Measurements from ENCODE around the gene AEN. TPM values are rescaled to one million over a fixed set of nuclear protein-coding genes. Genes with fewer than 3 reads are reported as not detected.

Gene AEN
- total RNA-seq, 4 donors from 2014 or later, result 16.1 to 19.2 (median 17.3) TPM

GRCh38 chr15:88612186-88612796 is 8.8 kb upstream of the AEN start:
- Histone ChIP-seq H3K27me3 (peaks cover 0 to under 1% (median 0%) of the 10 kb centered on the region in 3 donors), H3K36me3 (no peaks in the 10 kb centered on the region), H3K9me3 (no peaks in the 10 kb centered on the region), H3K27ac (no peak overlapping the region), H3K4me3 (no peak overlapping the region), H3K4me1 (peaks cover 0 to 3% of the 10 kb centered on the region in 2 donors)
- TF ChIP-seq, protein P1, sequence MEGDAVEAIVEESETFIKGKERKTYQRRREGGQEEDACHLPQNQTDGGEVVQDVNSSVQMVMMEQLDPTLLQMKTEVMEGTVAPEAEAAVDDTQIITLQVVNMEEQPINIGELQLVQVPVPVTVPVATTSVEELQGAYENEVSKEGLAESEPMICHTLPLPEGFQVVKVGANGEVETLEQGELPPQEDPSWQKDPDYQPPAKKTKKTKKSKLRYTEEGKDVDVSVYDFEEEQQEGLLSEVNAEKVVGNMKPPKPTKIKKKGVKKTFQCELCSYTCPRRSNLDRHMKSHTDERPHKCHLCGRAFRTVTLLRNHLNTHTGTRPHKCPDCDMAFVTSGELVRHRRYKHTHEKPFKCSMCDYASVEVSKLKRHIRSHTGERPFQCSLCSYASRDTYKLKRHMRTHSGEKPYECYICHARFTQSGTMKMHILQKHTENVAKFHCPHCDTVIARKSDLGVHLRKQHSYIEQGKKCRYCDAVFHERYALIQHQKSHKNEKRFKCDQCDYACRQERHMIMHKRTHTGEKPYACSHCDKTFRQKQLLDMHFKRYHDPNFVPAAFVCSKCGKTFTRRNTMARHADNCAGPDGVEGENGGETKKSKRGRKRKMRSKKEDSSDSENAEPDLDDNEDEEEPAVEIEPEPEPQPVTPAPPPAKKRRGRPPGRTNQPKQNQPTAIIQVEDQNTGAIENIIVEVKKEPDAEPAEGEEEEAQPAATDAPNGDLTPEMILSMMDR (IDR thresholded peaks at IDR 0.05 in 4 of 5, conservative IDR thresholded peaks at IDR 0.05 in 1 of 5), result no peak
- TF ChIP-seq POLR2A (IDR thresholded peaks at IDR 0.05), result no peak
- intact Hi-C loops (cut with DNase I; ENCODE audit: low total_unique reads), result loop anchor here (5.0 kb wide), 1 partner anchor 65 kb away; the partner anchor contains the start of gene DET1
- DNase-seq (no peak), ATAC-seq (no peak)
- in situ Hi-C loops (cut with MboI; ENCODE audit: low sequenced_read_pairs in 4 of 4), result loop anchor here in 3 of 4 donors (10.0 to 25.0 kb wide), 2 partner anchors 125 to 137 kb away; no protein-coding TSS in a partner anchor

- H3K4me1 ChIP-seq, result peaks cover 0 to 3% of the 10 kb centered on the region in 2 donors
- H3K4me3 ChIP-seq, result no peak overlapping the region
- H3K9me3 ChIP-seq, result no peaks in the 10 kb centered on the region
- DNase-seq (no peak), ATAC-seq (no peak)
- H3K27me3 ChIP-seq, result no peaks in the 10 kb centered on the region
- TF ChIP-seq, protein P1 (IDR thresholded peaks at IDR 0.05 in 4 of 5, conservative IDR thresholded peaks at IDR 0.05 in 1 of 5), result no peak
- no peak for TF ChIP-seq POLR2A (IDR thresholded peaks at IDR 0.05)
- intact Hi-C loops (cut with DNase I; ENCODE audit: low total_unique reads), result loop anchor here (5.0 kb wide), 1 partner anchor 66 kb away; the partner anchor contains the start of gene DET1
- H3K27ac ChIP-seq, result no peak overlapping the region
- no peaks in the 10 kb centered on the region for H3K36me3 ChIP-seq
- in situ Hi-C loops (cut with MboI; ENCODE audit: low sequenced_read_pairs in 4 of 4), result loop anchor here in 3 of 4 donors (10.0 to 25.0 kb wide), 2 partner anchors 126 to 139 kb away; no protein-coding TSS in a partner anchor
These were observed 7.8 kb upstream of the AEN start for GRCh38 chr15:88613074-88613944.

DNA sequence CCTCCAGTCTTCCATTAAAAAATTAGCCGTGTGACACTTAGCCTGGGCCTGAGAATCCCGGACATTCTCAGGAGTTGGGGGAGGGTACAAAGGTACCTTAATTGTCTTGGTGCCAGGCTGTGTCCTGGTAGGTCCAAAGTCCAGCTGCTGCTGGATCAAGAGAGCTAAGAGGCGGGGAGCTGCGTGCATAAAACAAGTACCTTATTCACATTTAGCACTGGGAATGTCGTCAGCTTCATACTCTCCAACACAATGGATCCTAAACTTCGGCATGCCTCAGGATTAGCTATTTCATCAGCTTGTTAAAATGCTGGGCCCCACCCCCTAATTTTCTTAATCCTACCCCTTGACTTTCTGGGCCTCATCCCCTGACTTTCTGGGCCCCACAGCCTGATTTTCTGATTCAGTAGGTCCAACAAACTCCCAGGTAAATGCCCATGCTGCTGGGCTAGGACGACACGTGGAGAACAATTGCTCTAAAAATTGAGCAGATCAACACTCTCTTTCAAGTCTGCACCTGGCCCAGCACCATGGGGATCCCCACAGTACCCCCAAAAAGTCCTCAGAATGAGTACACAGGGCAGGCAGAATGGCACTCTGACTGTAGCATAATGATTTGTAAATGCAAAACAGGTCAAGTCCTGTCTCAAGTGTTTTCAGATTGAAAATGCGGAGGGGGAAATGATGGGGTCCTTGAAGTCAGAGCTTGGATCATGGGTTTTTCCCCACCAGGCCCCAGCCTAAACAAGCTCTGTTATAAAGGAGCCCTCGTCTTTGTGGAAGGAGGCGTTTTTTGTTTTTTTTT is 5.6 kb upstream of the AEN start:
- no peak overlapping the region for H3K4me3 ChIP-seq
- DNase-seq (no peak), ATAC-seq (no peak)
- TF ChIP-seq POLR2A (IDR thresholded peaks at IDR 0.05), result no peak
- TF ChIP-seq, protein P1 (IDR thresholded peaks at IDR 0.05 in 4 of 5, conservative IDR thresholded peaks at IDR 0.05 in 1 of 5), result no peak
- in situ Hi-C loops (cut with MboI; ENCODE audit: low sequenced_read_pairs in 4 of 4), result loop anchor here in 3 of 4 donors (10.0 to 25.0 kb wide), 2 partner anchors 128 to 141 kb away; no protein-coding TSS in a partner anchor
- intact Hi-C loops (cut with DNase I; ENCODE audit: low total_unique reads), result loop anchor here (2.0 kb wide), 1 partner anchor 149 kb away; the partner anchor contains the start of genes MRPL46 and MRPS11
- peaks cover 0 to 3% of the 10 kb centered on the region in 2 donors for H3K4me1 ChIP-seq
- no peaks in the 10 kb centered on the region for H3K9me3 ChIP-seq
- no peaks in the 10 kb centered on the region for H3K36me3 ChIP-seq
- no peak overlapping the region for H3K27ac ChIP-seq
- no peaks in the 10 kb centered on the region for H3K27me3 ChIP-seq

GRCh38 chr15:88616240-88616639 is 4.9 kb upstream of the AEN start:
- no peaks in the 10 kb centered on the region for H3K27me3 ChIP-seq
- intact Hi-C loops (cut with DNase I; ENCODE audit: low total_unique reads), result no loop called here
- H3K36me3 ChIP-seq, result no peaks in the 10 kb centered on the region
- DNase-seq (no peak), ATAC-seq (no peak)
- in situ Hi-C loops (cut with MboI; ENCODE audit: low sequenced_read_pairs in 4 of 4), result loop anchor here in 3 of 4 donors (10.0 to 25.0 kb wide), 2 partner anchors 129 to 141 kb away; no protein-coding TSS in a partner anchor
- no peaks in the 10 kb centered on the region for H3K9me3 ChIP-seq
- H3K4me3 ChIP-seq, result no peak overlapping the region
- TF ChIP-seq POLR2A (IDR thresholded peaks at IDR 0.05), result no peak
- TF ChIP-seq, protein P1 (IDR thresholded peaks at IDR 0.05 in 4 of 5, conservative IDR thresholded peaks at IDR 0.05 in 1 of 5), result no peak
- no peak overlapping the region for H3K27ac ChIP-seq
- peaks cover 0 to 7% of the 10 kb centered on the region in 2 donors for H3K4me1 ChIP-seq

All from gastrocnemius medialis (tissue), 4 donors.